Epithelial cell of proximal tubule (primary cell): ENCODE measurements around the gene TRAM2. TPM values are rescaled to one million over a fixed set of nuclear protein-coding genes. Genes with fewer than 3 reads are reported as not detected.

Experiments
- DNase-seq: peaks from one replicate; pipeline ENCODE4 v3.0.0-alpha.2; 2011; ENCODE audit warnings: low read depth
- H3K4me3 ChIP-seq: 2 replicates; pipeline ENCODE4 v1.5.1; 2011; ENCODE audit warnings: low read depth, mild to moderate bottlenecking, low read length
- total RNA-seq: library from RNA; depleted of rRNA; stranded (reverse); fragments of >200 nt; gene quantifications from 2 replicates; pipeline ENCODE4 v1.2.3, GENCODE V29; 2015
- TF ChIP-seq, protein P1 (sequence below): conservative IDR thresholded peaks from 2 replicates; pipeline ENCODE4 v1.5.1; 2012; ENCODE audit warnings: low read depth, mild to moderate bottlenecking, low read length

The TRAM2 gene
- total RNA-seq, 1 donor from 2014 or later = 16.3 TPM

DNA sequence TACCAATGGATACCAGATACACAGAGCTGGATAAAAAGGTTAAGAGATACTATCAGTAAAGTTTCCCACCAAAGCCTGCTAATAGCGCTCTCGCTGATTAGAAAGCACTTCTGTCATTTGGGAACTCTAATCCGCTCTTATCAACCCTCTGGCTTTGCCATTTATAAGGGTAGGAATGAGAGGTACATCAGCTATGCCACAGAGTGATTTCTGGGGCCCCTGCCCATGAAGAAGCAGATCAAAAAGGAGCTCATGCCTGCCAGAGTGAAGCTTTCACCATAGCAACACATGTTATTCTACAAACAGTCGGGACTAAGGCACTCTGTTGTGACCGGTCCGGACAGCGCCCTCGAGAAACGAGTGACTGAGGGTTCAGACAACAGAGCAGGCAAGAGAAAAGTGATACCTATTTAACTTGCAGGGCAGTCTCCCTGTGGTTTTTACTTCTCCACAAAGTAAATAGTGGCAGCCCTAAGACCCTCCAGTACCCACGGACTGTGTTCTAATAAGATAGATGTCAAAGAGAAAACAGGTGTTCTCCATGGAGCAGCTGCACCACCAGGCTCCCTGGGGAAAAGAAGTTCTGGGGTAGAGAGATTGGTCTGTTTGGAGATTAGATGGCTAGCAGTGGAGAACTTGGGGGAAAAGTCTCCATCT, 5.6 kb downstream of the TRAM2 start:
- TF ChIP-seq, protein P1, sequence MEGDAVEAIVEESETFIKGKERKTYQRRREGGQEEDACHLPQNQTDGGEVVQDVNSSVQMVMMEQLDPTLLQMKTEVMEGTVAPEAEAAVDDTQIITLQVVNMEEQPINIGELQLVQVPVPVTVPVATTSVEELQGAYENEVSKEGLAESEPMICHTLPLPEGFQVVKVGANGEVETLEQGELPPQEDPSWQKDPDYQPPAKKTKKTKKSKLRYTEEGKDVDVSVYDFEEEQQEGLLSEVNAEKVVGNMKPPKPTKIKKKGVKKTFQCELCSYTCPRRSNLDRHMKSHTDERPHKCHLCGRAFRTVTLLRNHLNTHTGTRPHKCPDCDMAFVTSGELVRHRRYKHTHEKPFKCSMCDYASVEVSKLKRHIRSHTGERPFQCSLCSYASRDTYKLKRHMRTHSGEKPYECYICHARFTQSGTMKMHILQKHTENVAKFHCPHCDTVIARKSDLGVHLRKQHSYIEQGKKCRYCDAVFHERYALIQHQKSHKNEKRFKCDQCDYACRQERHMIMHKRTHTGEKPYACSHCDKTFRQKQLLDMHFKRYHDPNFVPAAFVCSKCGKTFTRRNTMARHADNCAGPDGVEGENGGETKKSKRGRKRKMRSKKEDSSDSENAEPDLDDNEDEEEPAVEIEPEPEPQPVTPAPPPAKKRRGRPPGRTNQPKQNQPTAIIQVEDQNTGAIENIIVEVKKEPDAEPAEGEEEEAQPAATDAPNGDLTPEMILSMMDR = no peak
- no peak for DNase-seq

DNA sequence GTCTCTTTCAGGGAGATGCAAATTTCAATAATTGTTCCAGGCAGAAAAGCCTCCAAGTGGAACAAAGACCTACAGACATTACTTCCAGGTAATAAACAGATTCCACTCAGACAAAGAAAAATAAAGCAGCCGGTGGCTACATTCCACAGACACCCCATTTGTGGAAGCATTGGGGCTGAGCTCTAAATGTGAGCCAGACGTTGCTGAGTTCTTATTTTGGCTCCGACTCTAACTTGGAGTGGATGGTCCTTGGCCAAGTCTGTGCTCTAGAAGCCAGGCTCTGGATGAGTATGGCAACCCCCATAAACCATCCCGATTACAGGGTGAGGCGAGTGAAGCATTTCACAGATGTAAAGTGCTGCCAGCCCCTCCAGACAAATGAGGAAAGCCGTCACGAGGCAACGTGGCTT, 6.6 kb downstream of the TRAM2 start:
- DNase-seq = no peak
- no peak overlapping the region for H3K4me3 ChIP-seq
- TF ChIP-seq, protein P1 = no peak

More for the DNA sequence above, 5.6 kb downstream of the TRAM2 start:
- no peak overlapping the region for H3K4me3 ChIP-seq

DNA sequence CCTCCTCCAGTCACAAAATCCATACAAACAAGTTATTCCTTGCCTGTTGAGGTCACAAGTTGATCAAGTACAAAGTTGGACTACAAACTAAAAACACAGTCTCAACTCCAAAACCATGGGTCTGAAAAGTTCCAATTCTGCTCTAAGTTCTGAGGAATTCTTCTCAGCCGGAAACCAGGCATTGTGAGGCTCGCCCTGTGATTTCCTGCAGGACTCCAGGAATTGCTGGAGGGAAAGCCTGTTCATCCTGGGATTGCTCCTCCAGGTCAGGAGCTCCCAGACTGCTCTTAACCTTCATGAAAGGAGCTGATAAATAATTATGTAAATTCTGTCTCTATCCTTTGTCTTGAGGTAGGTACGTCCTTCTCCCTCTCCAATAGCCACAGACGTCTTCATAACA, 8.5 kb downstream of the TRAM2 start:
- H3K4me3 ChIP-seq = no peak overlapping the region
- DNase-seq = no peak
- TF ChIP-seq, protein P1 = no peak

DNA sequence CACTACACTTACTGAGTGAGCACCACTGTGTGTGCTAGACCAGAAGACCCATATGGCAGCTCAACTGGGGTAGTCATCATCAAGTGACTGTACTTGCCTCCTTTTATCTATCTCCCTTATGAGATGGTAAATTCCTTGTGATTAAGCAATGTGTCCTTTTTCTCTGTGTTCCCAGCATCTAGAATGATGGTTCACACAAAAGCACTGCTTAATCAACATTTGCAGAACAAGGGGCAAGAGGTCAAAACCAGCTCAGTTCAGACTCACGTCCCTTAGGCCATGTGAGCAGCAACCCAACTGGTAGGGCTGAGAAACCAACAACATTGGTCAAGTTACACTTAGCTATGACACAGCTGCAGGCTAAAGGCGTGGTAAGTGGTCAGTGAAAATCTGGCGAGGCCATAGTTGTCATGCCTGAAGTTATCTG, 10.0 kb downstream of the TRAM2 start:
- peak; percentile 99 for DNase-seq
- TF ChIP-seq, protein P1 = no peak
- H3K4me3 ChIP-seq = no peak overlapping the region

DNA sequence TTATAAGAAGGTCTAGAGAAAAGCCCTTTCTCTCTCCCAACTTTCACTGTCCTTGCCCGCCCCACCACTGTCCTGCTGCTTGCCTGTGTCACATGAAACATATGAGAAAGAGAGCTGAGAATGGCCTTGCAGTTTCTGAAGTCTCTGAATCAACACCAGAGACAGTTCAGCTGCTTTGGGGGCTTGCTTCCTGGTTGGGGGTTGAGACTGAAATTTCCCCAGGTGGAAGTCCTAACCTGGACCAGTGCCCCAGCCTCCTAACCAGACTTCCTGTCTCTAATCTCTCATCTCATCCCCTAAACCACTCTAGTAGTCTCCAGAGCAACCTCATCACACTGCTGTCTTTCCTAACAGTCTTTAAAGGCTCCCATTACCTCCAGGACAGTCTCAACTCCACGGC, 10.7 kb downstream of the TRAM2 start:
- TF ChIP-seq, protein P1 = no peak
- H3K4me3 ChIP-seq = no peak overlapping the region
- no peak for DNase-seq

DNA sequence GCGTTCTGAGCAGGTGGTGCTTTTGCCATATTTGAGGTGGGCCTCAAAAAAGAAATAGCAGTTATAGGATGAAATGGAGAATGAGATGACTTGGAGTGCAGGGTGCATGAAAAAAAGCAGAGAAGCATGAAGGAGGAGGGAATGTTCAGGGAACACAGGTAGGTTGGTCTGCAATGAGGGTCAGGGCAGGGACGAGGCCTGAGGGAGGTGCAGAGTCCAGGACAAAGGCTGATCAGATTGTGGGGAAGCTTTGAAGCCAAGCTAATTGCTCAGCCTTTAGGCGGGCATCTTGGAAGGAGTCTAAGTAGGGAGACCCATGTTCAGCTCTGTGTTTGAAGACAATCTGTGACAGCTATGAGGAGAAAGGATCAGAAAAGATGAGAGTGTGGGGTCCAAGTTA, 12.0 kb downstream of the TRAM2 start:
- no peak overlapping the region for H3K4me3 ChIP-seq
- DNase-seq = no peak
- TF ChIP-seq, protein P1 = no peak

DNA sequence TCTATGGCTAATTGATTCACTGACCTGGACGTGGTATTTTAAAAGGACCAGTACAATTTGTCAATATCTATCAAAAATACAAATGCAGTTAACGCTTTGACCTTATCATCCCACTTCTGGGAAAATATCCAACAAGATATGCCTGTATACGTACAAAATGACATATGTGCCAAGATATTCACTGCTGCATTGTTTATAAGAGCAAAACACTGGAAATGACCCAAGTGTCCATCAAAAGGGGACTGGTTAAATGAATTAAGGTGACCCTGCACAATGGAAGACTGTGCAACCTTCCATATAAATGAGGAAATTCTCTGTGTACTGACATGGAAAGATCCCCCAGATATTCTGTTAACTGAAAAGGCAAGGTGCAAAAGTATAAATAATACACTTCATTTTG, 13.9 kb downstream of the TRAM2 start:
- DNase-seq = no peak
- TF ChIP-seq, protein P1 = no peak

More for the DNA sequence above, 13.9 kb downstream of the TRAM2 start:
- no peak overlapping the region for H3K4me3 ChIP-seq
